HCT116 (cell line): Measurements from ENCODE around the gene WDR5. TPM values are rescaled to one million over a fixed set of nuclear protein-coding genes. Genes with fewer than 3 reads are reported as not detected.

Experiments
- ATAC-seq: fragments of 200-7000 bp; cut with Tn5 transposase; 2 replicates; pipeline ENCODE4 v1.9.1; 2020; ENCODE audit warnings: mild to moderate bottlenecking, moderate library complexity
- BruUV-seq: library from RNA; stranded (reverse); fragments of 400-500 nt; replicated peaks from 2 replicates; lab custom pipeline; 2021; lab: Mats Ljungman, UMichigan
- CTCF ChIA-PET: fragments of 300-600 bp; sonication (Branson Sonifier 250); formaldehyde crosslinking; loops from one replicate; lab custom pipeline; 2021; ENCODE audit warnings: antibody characterized with exemption; lab: Charles Lee
- POLR2A ChIA-PET: fragments of 300-600, 350-600 bp; sonication (Branson Sonifier 250); formaldehyde crosslinking; loops from one replicate; lab custom pipeline; 2021; ENCODE audit warnings: antibody characterized with exemption; lab: Charles Lee
- RAD21 ChIA-PET, 2 experiments: fragments of 300-600 bp; sonication (Branson Sonifier 250); formaldehyde crosslinking; loops; one replicate each; lab custom pipeline; 2023; ENCODE audit warnings: low total read pairs in 2 of 2; ENCODE audit not compliant: uncharacterized antibody in 2 of 2, unreplicated experiment in 2 of 2, low non-redundant PET in 1 of 2; lab: Charles Lee
- DNase-seq: peaks from one replicate; pipeline ENCODE4 v3.0.0-alpha.2; 2010; ENCODE audit warnings: low read depth, low spot score
- H2AFZ ChIP-seq: fragments of 200-600 bp; shearing (Covaris generic), sonication (generic); 2 replicates; pipeline ENCODE4 v1.6.1; 2017; ENCODE audit warnings: low read depth, mixed run types, mixed read lengths, antibody characterized with exemption, low read length; ENCODE audit not compliant: poor library complexity, severe bottlenecking
- H3K27ac ChIP-seq: 2 replicates; pipeline ENCODE4 v1.5.1; 2012; ENCODE audit warnings: low read depth, low read length
- H3K27me3 ChIP-seq: fragments of 200-600 bp; sonication (generic); 2 replicates; pipeline ENCODE4 v1.6.1; 2016; ENCODE audit warnings: mixed run types, low read length, mixed read lengths; ENCODE audit not compliant: insufficient read depth
- H3K36me3 ChIP-seq, 2 experiments: fragments of 200-500 bp in 1 of 2; fragments of 200-600 bp in 1 of 2; sonication (Bioruptor generic) in 1 of 2; sonication (generic) in 1 of 2; 2 replicates each; pipeline versions ENCODE4 v1.5.1 to v1.6.1; 2014 to 2016; ENCODE audit warnings: low read length in 2 of 2, inconsistent platforms in 1 of 2, mixed read lengths in 1 of 2, mixed run types in 1 of 2; ENCODE audit not compliant: insufficient read depth in 2 of 2, control insufficient read depth in 1 of 2
- H3K4me1 ChIP-seq, 2 experiments: fragments of 200-600 bp in 1 of 2; sonication (generic) in 1 of 2; 2 replicates each; pipeline versions ENCODE4 v1.5.1 to v1.6.1; 2012 to 2017; ENCODE audit warnings: low read length in 2 of 2, inconsistent platforms in 1 of 2, mild to moderate bottlenecking in 1 of 2, mixed read lengths in 1 of 2, mixed run types in 1 of 2, moderate library complexity in 1 of 2; ENCODE audit not compliant: insufficient read depth in 2 of 2, control insufficient read depth in 1 of 2
- H3K4me2 ChIP-seq: fragments of 200-600 bp; sonication (generic); 2 replicates; pipeline ENCODE4 v1.6.1; 2017; ENCODE audit warnings: mixed run types, low read length, mixed read lengths
- H3K4me3 ChIP-seq, 2 experiments: fragments of 200-600 bp in 1 of 2; sonication (generic) in 1 of 2; replicated peaks in 1 of 2; 2 replicates each; pipeline ENCODE4 v1.5.1; 2011 to 2016; ENCODE audit warnings: low read length in 2 of 2, control low read depth in 1 of 2, low read depth in 1 of 2, mild to moderate bottlenecking in 1 of 2, mixed read lengths in 1 of 2, mixed run types in 1 of 2
- H3K79me2 ChIP-seq: fragments of 200-600 bp; sonication (generic); 2 replicates; pipeline ENCODE4 v1.6.1; 2017; ENCODE audit warnings: mild to moderate bottlenecking, mixed run types, low read length, moderate library complexity, mixed read lengths; ENCODE audit not compliant: insufficient read depth
- H3K9ac ChIP-seq: fragments of 200-600 bp; sonication (generic); 2 replicates; pipeline ENCODE4 v1.6.1; 2016; ENCODE audit warnings: low read length, mixed read lengths
- H3K9me2 ChIP-seq: fragments of 200-600 bp; sonication (generic), shearing (Covaris generic); 2 replicates; pipeline ENCODE4 v1.6.1; 2017; ENCODE audit warnings: mixed run types, mild to moderate bottlenecking, moderate library complexity; ENCODE audit not compliant: insufficient read depth
- H3K9me3 ChIP-seq, 2 experiments: fragments of 200-500 bp in 1 of 2; fragments of 200-600 bp in 1 of 2; sonication (Bioruptor generic) in 1 of 2; sonication (generic) in 1 of 2; 2 replicates each; pipeline ENCODE4 v1.6.1; 2014 to 2017; ENCODE audit warnings: low read length in 2 of 2, mixed read lengths in 2 of 2, inconsistent platforms in 1 of 2, low read depth in 1 of 2, mild to moderate bottlenecking in 1 of 2, mixed run types in 1 of 2, moderate library complexity in 1 of 2; ENCODE audit not compliant: control insufficient read depth in 1 of 2, insufficient read depth in 1 of 2
- H4K20me1 ChIP-seq: fragments of 200-600 bp; sonication (generic), shearing (Covaris generic); 2 replicates; pipeline ENCODE4 v1.6.1; 2017; ENCODE audit warnings: mixed run types, mild to moderate bottlenecking, moderate library complexity; ENCODE audit not compliant: insufficient read depth
- CTCF ChIP-seq, 3 experiments: fragments of 200-600 bp in 1 of 3; sonication (generic) in 1 of 3; IDR thresholded peaks in 2 of 3; conservative IDR thresholded peaks in 1 of 3; 2 replicates each; pipeline ENCODE4 v1.5.1; 2012 to 2017; ENCODE audit warnings: low read depth in 2 of 3, low read length in 2 of 3, antibody characterized with exemption in 1 of 3, borderline replicate concordance in 1 of 3, control low read depth in 1 of 3, mild to moderate bottlenecking in 1 of 3, mixed read lengths in 1 of 3, mixed run types in 1 of 3, moderate library complexity in 1 of 3; ENCODE audit not compliant: insufficient read depth in 1 of 3
- POLR2AphosphoS5 ChIP-seq: IDR thresholded peaks from 2 replicates; pipeline ENCODE4 v1.6.1; 2011; ENCODE audit warnings: mild to moderate bottlenecking, low read depth, low read length, moderate library complexity
- RAD21 ChIP-seq: IDR thresholded peaks from 2 replicates; pipeline ENCODE4 v1.6.1; 2012; ENCODE audit warnings: low read depth, mild to moderate bottlenecking
- intact Hi-C: fragments of 100-400 bp; cut with micrococcal nuclease; formaldehyde crosslinking; loops from 2 replicates; pipeline ENCODE4 v1.10.0; 2022
- total RNA-seq: library from RNA; stranded (reverse); gene quantifications from one replicate; pipeline ENCODE4 v1.2.1, GENCODE V29; 2021; ENCODE audit not compliant: unreplicated experiment

The WDR5 gene
- total RNA-seq, 1 experiment from 2014 or later: 55.8 TPM

- no peak overlapping the region for H2AFZ ChIP-seq
Observed at GRCh38 chr9:134146774-134147493, 11.1 kb downstream of the WDR5 start.

More at GRCh38 chr9:134146774-134147493, 11.1 kb downstream of the WDR5 start:
- ChIA-PET RAD21 (no interaction called here), CTCF (no interaction called here)
- no peak overlapping the region for H3K4me2 ChIP-seq
- no peaks in the 10 kb centered on the region for H4K20me1 ChIP-seq
- H3K9ac ChIP-seq: no peak overlapping the region
- no peak for DNase-seq
- no peak overlapping the region for H3K4me3 ChIP-seq
- TF ChIP-seq CTCF (IDR thresholded peaks at IDR 0.05 in 2 of 3, conservative IDR thresholded peaks at IDR 0.05 in 1 of 3; ENCODE audit: borderline replicate concordance in 1 of 3, insufficient read depth in 1 of 3, low read depth in 2 of 3, low read length in 2 of 3): 0 out of 6 replicates have a peak, but pooled peaks of 1 of the 3 experiments have one; percentile 8
- TF ChIP-seq RAD21: no peak
- no peak for TF ChIP-seq POLR2AphosphoS5
- TF ChIP-seq, all 23 proteins: peak for 1
- no peaks in the 10 kb centered on the region for H3K4me1 ChIP-seq
- peaks cover 54% of the 10 kb centered on the region for H3K79me2 ChIP-seq
- POLR2A ChIA-PET: interaction anchor here (1.0 kb wide), 1 partner anchor 11 kb away, joined by 3 read pairs; the partner anchor contains the start of gene WDR5
- BruUV-seq: no TSS peak
- peaks cover 47 to 63% of the 10 kb centered on the region in 2 experiments; a peak in 3 of 4 replicates for H3K36me3 ChIP-seq
- ATAC-seq: peak; percentile 66
- H3K9me2 ChIP-seq: no peaks in the 10 kb centered on the region
- no peaks in the 10 kb centered on the region for H3K27me3 ChIP-seq
- intact Hi-C loops: no loop called here
- no peaks in the 10 kb centered on the region for H3K9me3 ChIP-seq
- H3K27ac ChIP-seq: no peak overlapping the region
